ENCODE data around the gene MED7. TPM values are rescaled to one million over a fixed set of nuclear protein-coding genes. Genes with fewer than 3 reads are reported as not detected.

MED7 gene
- total RNA-seq, 2 experiments from 2014 or later: 18.9 to 23.3 TPM

DNA sequence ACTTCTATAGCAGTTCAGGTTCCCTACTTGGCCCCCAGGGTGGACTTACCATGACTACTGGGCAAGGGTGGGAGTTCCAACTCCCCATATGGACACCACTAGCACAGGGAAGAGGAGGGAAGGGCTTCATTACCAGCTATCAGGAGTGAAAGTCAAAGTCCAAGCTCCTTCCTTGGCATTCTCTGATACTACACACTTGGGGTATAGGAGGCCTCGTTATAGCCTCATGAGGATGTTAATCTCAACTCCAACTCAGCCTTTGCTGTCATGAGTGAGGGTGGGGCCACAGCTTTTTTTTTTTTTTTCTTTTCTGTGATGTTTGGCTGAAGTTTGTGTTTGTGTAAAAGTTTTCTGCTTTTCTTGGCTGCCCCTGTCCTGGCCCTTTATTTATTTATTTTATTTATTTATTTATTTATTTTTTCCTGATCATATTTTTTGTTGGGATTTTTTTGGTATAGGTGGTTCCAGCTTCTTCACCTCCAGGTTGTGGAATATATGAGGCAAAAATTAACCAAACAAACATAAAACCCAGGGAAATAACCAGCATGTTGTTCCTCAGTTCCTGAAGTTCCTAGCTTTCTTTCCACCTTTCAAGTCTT, 14.7 kb upstream of the MED7 start:
- Histone ChIP-seq H2AFZ (ENCODE audit: low read length) (no peak overlapping the region), H3K4me3 (ENCODE audit: low read depth, low read length, poor library complexity, severe bottlenecking) (no peak overlapping the region), H3K36me3 (ENCODE audit: insufficient read depth, low read length) (no peaks in the 10 kb centered on the region), H4K20me1 (ENCODE audit: insufficient read depth, low read length) (no peaks in the 10 kb centered on the region), H3K4me2 (ENCODE audit: low read length) (no peak overlapping the region), H3K9me3 (ENCODE audit: low read length) (no peaks in the 10 kb centered on the region), H3K9me2 (ENCODE audit: insufficient read depth, low read length) (no peaks in the 10 kb centered on the region), H3K27ac (ENCODE audit: low read depth, low read length, poor library complexity, severe bottlenecking) (no peak overlapping the region), H3K4me1 (ENCODE audit: insufficient read depth, low read length, poor library complexity, severe bottlenecking) (no peaks in the 10 kb centered on the region), H3K79me2 (ENCODE audit: insufficient read depth, low read depth, low read length) (no peaks in the 10 kb centered on the region)
- POLR2A ChIA-PET: interaction anchor here (0.5 to 0.7 kb wide), 3 partner anchors 27 to 1456 kb away, joined by 3 to 9 read pairs (median 3); no protein-coding TSS in a partner anchor
- TF ChIP-seq EZH2phosphoT487 (IDR thresholded peaks at IDR 0.05; ENCODE audit: borderline replicate concordance, low read depth, low read length): no peak
- TF ChIP-seq, protein P1, sequence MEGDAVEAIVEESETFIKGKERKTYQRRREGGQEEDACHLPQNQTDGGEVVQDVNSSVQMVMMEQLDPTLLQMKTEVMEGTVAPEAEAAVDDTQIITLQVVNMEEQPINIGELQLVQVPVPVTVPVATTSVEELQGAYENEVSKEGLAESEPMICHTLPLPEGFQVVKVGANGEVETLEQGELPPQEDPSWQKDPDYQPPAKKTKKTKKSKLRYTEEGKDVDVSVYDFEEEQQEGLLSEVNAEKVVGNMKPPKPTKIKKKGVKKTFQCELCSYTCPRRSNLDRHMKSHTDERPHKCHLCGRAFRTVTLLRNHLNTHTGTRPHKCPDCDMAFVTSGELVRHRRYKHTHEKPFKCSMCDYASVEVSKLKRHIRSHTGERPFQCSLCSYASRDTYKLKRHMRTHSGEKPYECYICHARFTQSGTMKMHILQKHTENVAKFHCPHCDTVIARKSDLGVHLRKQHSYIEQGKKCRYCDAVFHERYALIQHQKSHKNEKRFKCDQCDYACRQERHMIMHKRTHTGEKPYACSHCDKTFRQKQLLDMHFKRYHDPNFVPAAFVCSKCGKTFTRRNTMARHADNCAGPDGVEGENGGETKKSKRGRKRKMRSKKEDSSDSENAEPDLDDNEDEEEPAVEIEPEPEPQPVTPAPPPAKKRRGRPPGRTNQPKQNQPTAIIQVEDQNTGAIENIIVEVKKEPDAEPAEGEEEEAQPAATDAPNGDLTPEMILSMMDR (conservative IDR thresholded peaks at IDR 0.05; ENCODE audit: low read length): no peak
- CTCF ChIA-PET (ENCODE audit: unreplicated experiment): no interaction called here
- intact Hi-C loops (cut with micrococcal nuclease; ENCODE audit: unreplicated experiment): no loop called here
- BruUV-seq (replicated peaks): no TSS peak
- DNase-seq (ENCODE audit: low spot score): no peak

DNA sequence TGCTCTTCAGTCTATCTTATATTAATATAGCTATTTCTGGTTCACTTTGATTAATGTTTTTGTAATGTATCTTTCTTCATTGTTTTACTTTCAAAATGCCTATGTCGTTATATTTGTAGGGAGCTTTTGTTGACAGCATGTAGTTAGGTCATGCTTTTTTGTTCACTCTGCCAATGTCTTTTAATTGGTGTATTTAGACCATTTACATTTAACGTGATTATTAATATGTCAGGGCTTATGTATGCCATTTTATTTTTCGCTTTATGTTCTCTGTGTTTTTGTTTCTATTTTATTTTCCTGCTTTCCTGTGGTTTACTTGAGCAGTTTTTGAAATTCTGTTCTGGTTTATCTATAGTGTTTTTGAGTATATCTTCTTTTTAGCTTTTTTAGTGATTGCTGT, 12.6 kb upstream of the MED7 start:
- Histone ChIP-seq H4K20me1 (ENCODE audit: insufficient read depth, low read length) (no peaks in the 10 kb centered on the region), H2AFZ (ENCODE audit: low read length) (no peak overlapping the region), H3K4me1 (ENCODE audit: insufficient read depth, low read length, poor library complexity, severe bottlenecking) (no peaks in the 10 kb centered on the region), H3K9me3 (ENCODE audit: low read length) (no peaks in the 10 kb centered on the region), H3K27ac (ENCODE audit: low read depth, low read length, poor library complexity, severe bottlenecking) (no peak overlapping the region), H3K4me3 (ENCODE audit: low read depth, low read length, poor library complexity, severe bottlenecking) (no peak overlapping the region), H3K4me2 (ENCODE audit: low read length) (no peak overlapping the region), H3K36me3 (ENCODE audit: insufficient read depth, low read length) (no peaks in the 10 kb centered on the region), H3K9me2 (ENCODE audit: insufficient read depth, low read length) (no peaks in the 10 kb centered on the region), H3K79me2 (ENCODE audit: insufficient read depth, low read depth, low read length) (no peaks in the 10 kb centered on the region)
- TF ChIP-seq EZH2phosphoT487 (IDR thresholded peaks at IDR 0.05; ENCODE audit: borderline replicate concordance, low read depth, low read length): no peak
- TF ChIP-seq, protein P1 (conservative IDR thresholded peaks at IDR 0.05; ENCODE audit: low read length): no peak
- intact Hi-C loops (cut with micrococcal nuclease; ENCODE audit: unreplicated experiment): no loop called here
- no peak for DNase-seq (ENCODE audit: low spot score)
- ChIA-PET CTCF (ENCODE audit: unreplicated experiment) (no interaction called here), POLR2A (interaction anchor here (0.6 to 2.9 kb wide), 3 partner anchors 12 to 66 kb away, joined by 4 to 7 read pairs (median 7); partner anchors contain the start of gene MED7)
- BruUV-seq (replicated peaks): no TSS peak

DNA sequence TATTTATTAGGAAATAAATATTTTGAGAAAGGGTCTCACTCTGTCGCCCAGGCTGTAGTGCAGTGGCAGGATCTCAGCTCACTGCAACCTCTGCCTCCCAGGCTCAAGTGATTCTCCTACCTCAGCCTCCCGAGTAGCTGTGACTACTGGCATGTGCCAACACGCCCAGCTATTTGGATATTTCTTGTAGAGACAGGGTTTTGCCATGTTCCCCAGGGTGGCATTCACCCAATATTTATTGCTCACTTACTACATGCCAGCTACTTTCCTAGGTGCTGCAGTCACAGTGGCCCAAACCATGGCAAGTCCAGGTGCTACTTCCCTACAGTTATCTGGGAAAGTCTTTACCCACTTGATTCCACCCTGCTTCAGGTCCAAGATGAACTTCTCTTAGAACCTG, 8.3 kb upstream of the MED7 start:
- no peak for TF ChIP-seq EZH2phosphoT487 (IDR thresholded peaks at IDR 0.05; ENCODE audit: borderline replicate concordance, low read depth, low read length)
- TF ChIP-seq, protein P1 (conservative IDR thresholded peaks at IDR 0.05; ENCODE audit: low read length): no peak
- no peaks in the 10 kb centered on the region for H4K20me1 ChIP-seq (ENCODE audit: insufficient read depth, low read length)
- H3K9me3 ChIP-seq (ENCODE audit: low read length): no peaks in the 10 kb centered on the region
- no peaks in the 10 kb centered on the region for H3K36me3 ChIP-seq (ENCODE audit: insufficient read depth, low read length)
- H3K79me2 ChIP-seq (ENCODE audit: insufficient read depth, low read depth, low read length): no peaks in the 10 kb centered on the region
- intact Hi-C loops (cut with micrococcal nuclease; ENCODE audit: unreplicated experiment): no loop called here
- H3K9me2 ChIP-seq (ENCODE audit: insufficient read depth, low read length): no peaks in the 10 kb centered on the region
- no peak overlapping the region for H3K27ac ChIP-seq (ENCODE audit: low read depth, low read length, poor library complexity, severe bottlenecking)
- ChIA-PET POLR2A (no interaction called here), CTCF (ENCODE audit: unreplicated experiment) (no interaction called here)
- no peak overlapping the region for H2AFZ ChIP-seq (ENCODE audit: low read length)
- H3K4me1 ChIP-seq (ENCODE audit: insufficient read depth, low read length, poor library complexity, severe bottlenecking): no peaks in the 10 kb centered on the region
- no peak overlapping the region for H3K4me3 ChIP-seq (ENCODE audit: low read depth, low read length, poor library complexity, severe bottlenecking)
- DNase-seq (ENCODE audit: low spot score): no peak
- no TSS peak for BruUV-seq (replicated peaks)
- no peak overlapping the region for H3K4me2 ChIP-seq (ENCODE audit: low read length)

All from OCI-LY7 (cell line).